GM19468 (cell line): ENCODE data around the gene CELSR2.

Experiments
- ATAC-seq: cut with Tn5 transposase; IDR thresholded peaks from one replicate; pipeline ENCODE4 v1.9.1; 2021; ENCODE audit warnings: mild to moderate bottlenecking, moderate library complexity, moderate number of reproducible peaks; ENCODE audit not compliant: unreplicated experiment; ENCODE audit errors: extremely low read depth

Gene CELSR2

DNA sequence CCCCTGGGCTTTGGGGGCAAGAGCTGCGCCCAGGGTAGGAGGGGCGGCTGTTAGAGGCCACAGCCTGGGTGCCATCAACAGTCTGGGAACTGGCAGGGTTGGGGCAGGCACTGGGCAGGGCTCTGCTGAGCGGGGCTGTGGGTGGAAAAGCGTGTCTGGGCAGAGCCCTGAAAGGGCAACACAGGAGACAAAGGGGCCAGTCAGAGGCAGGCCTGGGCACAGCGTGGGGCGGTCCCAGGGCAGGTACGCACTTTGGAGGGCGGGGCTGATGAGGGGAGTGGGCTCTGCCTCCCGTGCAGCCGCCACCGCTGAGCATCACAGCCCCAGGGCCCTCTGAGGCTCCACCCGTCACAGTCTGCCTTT is 13.9 kb downstream of the CELSR2 start:
- ATAC-seq, result no peak

DNA sequence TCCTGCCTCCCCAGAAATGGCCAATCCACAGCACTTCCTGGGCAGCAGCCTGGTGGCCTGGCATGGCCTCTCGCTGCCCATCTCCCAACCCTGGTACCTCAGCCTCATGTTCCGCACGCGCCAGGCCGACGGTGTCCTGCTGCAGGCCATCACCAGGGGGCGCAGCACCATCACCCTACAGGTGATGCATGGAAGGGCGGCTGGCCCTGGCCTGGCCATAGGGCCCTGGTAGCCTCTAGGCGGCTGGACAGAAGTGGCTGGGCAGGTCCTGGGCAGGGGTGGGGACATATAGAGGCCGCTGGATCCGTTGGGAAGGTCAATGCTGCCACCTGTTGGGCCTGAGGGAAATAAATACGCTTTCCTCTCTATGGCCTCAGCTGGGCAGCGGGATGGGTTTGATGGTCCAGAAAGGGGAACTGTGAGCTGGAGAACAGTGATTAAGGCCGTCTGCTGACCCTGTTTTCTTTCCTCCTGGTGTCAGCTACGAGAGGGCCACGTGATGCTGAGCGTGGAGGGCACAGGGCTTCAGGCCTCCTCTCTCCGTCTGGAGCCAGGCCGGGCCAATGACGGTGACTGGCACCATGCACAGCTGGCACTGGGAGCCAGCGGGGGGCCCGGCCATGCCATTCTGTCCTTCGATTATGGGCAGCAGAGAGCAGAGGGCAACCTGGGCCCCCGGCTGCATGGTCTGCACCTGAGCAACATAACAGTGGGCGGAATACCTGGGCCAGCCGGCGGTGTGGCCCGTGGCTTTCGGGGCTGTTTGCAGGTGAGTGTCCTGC is 14.4 kb downstream of the CELSR2 start:
- no peak for ATAC-seq

DNA sequence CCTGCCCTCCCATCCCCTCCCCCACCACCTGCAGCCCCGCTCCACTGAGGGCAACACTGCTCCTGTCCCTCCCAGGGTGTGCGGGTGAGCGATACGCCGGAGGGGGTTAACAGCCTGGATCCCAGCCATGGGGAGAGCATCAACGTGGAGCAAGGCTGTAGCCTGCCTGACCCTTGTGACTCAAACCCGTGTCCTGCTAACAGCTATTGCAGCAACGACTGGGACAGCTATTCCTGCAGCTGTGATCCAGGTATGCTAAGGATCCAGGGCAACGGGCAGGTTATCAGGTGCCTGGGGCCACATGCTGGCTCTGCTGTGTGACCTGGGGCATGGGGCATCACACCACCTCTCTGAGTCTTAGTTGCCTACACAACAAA is 15.0 kb downstream of the CELSR2 start:
- ATAC-seq, result no peak

DNA sequence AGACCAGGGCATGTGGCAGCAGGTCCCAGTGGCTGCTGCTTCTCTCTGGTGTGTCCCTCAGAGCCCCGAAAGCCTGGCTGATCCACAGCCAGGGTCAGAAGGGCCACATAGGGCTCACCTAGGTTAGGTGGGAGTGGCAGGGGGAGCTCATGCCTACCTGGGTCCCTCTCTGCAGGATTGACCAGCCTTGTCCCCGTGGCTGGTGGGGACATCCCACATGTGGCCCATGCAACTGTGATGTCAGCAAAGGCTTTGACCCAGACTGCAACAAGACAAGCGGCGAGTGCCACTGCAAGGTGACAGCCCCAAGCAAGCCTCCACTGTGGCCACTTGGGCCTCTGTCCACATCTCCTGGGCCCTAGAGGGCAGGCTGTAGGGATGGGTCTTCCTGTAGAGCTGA is 15.7 kb downstream of the CELSR2 start:
- ATAC-seq, result no peak

DNA sequence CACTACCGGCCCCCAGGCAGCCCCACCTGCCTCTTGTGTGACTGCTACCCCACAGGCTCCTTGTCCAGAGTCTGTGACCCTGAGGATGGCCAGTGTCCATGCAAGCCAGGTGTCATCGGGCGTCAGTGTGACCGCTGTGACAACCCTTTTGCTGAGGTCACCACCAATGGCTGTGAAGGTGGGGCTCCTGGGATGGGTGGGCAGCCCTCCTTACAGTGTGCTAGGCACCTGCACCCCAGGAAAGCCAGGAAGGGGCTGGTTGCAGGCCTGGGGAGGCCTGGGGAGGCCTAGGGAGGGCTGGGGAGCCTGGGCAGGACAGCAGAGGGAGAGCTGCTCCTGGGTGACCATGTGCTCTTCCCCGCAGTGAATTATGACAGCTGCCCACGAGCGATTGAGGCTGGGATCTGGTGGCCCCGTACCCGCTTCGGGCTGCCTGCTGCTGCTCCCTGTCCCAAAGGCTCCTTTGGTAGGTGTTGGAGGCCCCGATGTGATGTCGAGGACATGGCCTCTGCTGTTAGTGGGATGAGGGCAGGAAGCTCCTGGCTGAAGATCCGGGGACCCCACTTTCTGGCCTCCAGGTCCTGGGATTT is 16.5 kb downstream of the CELSR2 start:
- ATAC-seq, result no peak

DNA sequence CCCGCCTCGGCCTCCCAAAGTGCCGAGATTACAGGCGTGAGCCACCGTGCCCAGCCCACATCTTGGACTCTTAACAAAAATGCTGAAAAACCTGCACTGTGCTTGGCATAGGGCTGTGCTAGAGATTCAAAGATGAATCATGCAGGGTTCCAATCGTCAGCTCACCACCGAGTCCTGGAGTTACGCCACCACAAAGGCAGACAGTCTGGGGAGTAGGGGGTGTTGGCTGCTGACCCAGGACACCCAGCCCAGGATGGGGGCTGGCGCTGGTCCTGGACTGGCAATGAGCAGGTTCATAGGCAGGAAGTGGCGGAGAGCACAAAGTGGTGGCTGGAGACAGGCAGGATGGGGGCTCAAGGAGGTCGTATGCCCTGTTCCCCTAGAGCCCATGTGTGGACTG is 17.6 kb downstream of the CELSR2 start:
- ATAC-seq, result no peak

DNA sequence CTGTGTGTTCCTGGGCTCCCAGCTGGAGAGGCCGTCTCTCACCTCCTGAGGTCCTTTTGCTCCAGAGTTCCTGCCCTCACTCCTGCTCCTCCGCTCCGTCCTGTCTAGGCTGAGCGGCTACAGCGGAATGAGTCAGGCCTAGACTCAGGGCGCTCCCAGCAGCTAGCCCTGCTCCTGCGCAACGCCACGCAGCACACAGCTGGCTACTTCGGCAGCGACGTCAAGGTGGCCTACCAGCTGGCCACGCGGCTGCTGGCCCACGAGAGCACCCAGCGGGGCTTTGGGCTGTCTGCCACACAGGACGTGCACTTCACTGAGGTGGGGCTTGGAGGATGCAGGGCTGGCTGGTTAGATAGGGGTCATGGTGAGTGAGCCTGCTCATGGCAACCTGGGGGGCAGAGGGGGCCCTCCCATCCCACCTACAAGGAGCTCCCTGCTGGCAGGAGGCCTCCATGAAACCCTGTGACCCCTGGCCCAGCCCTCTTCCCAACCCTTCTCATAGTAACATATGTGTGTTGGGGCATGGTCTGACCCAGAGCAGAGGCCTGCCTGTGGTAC is 18.5 kb downstream of the CELSR2 start:
- no peak for ATAC-seq

DNA sequence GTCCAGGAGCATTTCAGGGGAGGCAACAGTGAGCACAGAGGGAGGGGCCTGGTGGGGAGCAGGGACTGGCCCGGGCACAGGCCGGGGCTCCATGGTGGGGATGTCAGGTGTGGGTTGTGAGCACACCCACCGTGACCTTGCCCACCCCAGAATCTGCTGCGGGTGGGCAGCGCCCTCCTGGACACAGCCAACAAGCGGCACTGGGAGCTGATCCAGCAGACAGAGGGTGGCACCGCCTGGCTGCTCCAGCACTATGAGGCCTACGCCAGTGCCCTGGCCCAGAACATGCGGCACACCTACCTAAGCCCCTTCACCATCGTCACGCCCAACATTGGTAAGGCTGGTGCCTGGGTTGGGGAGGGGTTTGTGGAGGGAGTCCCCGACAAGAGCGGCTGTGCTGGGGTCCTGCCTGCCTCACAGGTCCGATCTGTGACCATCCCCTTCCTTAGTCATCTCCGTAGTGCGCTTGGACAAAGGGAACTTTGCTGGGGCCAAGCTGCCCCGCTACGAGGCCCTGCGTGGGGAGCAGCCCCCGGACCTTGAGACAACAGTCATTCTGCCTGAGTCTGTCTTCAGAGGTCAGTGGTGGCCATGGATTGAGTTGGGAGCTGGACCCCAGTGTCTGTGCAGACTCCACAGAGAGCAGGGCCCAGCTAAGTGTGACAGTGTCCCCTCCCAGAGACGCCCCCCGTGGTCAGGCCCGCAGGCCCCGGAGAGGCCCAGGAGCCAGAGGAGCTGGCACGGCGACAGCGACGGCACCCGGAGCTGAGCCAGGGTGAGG is 19.3 kb downstream of the CELSR2 start:
- no peak for ATAC-seq

DNA sequence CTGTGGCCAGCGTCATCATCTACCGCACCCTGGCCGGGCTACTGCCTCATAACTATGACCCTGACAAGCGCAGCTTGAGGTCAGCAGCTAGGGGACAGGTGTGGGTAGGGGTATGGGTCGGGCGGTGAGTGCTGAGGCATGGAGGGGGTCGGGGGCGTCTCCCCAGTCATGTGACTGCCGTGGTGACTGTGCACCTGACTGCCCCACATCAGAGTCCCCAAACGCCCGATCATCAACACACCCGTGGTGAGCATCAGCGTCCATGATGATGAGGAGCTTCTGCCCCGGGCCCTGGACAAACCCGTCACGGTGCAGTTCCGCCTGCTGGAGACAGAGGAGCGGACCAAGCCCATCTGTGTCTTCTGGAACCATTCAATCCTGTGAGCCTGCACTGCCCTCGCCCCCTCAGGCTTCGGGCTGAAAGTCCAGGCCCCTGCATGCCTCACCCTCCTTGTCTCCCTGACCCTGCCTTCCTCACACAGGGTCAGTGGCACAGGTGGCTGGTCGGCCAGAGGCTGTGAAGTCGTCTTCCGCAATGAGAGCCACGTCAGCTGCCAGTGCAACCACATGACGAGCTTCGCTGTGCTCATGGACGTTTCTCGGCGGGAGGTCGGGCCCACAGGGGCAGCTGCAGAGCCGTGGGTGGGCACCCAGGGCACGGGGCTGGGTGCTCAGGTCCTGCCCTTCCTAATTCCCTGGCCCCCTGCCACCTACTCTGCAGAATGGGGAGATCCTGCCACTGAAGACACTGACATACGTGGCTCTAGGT is 20.1 kb downstream of the CELSR2 start:
- no peak for ATAC-seq

DNA sequence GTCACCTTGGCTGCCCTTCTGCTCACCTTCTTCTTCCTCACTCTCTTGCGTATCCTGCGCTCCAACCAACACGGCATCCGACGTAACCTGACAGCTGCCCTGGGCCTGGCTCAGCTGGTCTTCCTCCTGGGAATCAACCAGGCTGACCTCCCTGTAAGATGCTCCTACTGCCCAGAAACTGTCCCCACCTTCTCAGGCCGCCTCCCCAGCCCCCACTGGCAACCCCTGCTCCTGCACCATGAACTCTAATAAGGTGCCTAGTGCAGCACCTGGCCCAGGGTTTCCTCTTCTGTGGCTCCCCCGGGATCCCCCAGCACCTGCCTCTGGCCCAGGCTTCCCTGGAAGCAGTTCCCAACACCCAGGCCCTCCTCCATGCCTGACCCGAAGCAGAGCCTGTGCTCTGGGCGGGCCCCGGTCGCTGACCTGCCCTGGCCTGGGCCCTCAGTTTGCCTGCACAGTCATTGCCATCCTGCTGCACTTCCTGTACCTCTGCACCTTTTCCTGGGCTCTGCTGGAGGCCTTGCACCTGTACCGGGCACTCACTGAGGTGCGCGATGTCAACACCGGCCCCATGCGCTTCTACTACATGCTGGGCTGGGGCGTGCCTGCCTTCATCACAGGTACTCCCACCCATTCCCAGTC is 20.8 kb downstream of the CELSR2 start:
- no peak for ATAC-seq

DNA sequence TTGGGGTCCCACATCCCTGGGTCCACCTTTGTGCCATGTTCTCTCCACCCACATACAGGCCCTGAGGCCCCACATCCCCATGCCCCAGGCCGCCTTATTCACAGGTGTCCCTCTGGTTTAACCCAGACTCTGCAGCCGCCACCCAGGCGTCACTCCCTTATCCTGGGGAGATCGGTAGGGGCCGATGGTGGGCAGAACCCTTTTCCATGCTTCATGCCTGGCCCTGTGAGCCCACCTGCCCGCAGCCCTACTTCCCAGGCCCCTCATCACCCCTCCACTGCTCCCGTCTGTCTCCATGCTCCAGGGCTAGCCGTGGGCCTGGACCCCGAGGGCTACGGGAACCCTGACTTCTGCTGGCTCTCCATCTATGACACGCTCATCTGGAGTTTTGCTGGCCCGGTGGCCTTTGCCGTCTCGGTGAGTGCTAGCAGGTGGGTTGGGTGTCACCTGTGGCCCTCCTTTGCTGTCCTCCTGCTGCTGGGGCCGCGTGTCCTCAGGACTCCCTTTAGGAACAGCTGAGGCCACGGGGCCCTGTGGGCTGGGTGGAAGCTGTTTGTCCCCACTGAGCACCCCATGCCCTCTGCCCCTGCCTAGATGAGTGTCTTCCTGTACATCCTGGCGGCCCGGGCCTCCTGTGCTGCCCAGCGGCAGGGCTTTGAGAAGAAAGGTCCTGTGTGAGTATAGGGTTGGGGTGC is 21.4 kb downstream of the CELSR2 start:
- no peak for ATAC-seq

DNA sequence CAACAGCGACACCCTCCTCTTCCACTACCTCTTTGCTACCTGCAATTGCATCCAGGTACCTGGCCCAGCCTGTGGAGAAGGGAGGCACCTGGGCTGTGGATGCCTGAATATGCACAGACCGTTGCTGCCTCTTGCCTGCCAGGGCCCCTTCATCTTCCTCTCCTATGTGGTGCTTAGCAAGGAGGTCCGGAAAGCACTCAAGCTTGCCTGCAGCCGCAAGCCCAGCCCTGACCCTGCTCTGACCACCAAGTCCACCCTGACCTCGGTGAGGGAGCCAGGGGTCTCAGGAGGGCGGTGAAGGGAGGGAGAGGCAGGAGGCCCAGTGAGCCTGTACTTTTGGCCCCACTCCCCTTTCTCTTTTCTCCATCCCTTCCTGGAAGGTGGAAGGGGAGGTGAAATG is 22.1 kb downstream of the CELSR2 start:
- no peak for ATAC-seq

DNA sequence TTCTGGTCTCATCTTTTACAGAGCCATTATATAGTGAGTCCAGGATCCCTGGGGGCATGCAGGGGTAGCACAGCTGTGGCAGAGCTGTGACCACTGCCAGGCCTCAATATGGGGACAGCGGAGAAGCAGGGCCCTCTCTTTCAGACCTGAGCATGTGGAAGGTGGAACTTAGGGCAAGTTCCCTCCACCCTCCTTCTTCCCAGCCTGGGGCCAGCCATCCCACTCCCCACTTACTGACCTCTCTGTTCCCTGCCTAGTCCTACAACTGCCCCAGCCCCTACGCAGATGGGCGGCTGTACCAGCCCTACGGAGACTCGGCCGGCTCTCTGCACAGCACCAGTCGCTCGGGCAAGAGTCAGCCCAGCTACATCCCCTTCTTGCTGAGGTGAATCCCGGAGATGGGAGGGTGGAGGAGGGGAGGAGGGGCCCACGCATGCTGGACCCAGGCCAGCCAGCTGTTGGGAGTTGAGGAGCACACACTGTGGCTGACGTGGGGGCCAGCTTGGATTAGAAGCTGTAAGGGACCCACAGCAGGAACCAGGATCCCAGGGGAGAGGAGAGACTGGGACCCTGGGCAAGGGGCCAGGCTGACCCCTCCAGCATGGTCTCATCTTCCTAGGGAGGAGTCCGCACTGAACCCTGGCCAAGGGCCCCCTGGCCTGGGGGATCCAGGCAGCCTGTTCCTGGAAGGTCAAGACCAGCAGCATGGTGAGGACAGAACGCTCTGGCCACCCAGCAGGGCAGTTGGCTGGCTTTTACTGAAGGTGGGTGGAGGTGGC is 22.9 kb downstream of the CELSR2 start:
- ATAC-seq, result no peak

DNA sequence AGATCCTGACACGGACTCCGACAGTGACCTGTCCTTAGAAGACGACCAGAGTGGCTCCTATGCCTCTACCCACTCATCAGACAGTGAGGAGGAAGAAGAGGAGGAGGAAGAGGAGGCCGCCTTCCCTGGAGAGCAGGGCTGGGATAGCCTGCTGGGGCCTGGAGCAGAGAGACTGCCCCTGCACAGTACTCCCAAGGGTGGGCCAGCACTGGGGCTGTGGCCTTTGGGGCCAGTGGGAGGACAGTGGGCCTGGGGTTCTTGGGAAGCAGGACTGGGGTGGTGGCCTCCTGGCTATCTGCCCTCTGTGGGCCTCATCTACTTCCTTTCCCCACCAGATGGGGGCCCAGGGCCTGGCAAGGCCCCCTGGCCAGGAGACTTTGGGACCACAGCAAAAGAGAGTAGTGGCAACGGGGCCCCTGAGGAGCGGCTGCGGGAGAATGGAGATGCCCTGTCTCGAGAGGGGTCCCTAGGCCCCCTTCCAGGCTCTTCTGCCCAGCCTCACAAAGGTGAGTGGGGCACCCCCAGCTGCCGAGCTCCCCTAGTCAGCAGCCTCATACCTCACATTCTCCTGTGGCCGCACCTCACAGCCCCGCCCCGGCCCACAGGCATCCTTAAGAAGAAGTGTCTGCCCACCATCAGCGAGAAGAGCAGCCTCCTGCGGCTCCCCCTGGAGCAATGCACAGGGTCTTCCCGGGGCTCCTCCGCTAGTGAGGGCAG is 23.6 kb downstream of the CELSR2 start:
- ATAC-seq, result no peak

DNA sequence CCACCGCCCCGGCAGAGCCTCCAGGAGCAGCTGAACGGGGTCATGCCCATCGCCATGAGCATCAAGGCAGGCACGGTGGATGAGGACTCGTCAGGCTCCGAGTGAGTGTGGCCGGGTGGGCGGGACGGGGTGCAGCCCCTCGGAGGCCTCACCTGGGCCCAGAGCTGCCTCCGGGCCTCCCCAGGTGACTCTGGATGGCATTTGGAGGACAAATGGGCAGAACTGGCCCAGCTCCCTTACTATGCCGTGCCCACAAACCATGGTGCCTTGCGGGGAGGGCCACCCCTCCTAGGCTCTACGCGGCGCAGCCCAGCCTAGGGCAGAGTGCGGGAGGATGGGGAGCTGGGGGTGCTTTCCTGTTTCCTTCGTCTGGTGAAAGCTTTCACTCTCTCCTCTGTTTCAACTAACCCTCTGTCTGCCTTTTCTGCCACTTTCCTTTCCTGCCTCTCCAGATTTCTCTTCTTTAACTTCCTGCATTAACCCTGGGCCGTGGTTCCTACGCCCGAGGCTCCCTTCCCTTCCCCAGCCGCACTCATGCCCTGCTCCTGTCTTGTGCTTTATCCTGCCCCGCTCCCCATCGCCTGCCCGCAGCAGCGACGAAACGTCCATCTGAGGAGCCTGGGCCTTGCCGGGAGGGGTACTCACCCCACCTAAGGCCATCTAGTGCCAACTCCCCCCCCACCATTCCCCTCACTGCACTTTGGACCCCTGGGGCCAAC is 24.4 kb downstream of the CELSR2 start:
- no peak for ATAC-seq

DNA sequence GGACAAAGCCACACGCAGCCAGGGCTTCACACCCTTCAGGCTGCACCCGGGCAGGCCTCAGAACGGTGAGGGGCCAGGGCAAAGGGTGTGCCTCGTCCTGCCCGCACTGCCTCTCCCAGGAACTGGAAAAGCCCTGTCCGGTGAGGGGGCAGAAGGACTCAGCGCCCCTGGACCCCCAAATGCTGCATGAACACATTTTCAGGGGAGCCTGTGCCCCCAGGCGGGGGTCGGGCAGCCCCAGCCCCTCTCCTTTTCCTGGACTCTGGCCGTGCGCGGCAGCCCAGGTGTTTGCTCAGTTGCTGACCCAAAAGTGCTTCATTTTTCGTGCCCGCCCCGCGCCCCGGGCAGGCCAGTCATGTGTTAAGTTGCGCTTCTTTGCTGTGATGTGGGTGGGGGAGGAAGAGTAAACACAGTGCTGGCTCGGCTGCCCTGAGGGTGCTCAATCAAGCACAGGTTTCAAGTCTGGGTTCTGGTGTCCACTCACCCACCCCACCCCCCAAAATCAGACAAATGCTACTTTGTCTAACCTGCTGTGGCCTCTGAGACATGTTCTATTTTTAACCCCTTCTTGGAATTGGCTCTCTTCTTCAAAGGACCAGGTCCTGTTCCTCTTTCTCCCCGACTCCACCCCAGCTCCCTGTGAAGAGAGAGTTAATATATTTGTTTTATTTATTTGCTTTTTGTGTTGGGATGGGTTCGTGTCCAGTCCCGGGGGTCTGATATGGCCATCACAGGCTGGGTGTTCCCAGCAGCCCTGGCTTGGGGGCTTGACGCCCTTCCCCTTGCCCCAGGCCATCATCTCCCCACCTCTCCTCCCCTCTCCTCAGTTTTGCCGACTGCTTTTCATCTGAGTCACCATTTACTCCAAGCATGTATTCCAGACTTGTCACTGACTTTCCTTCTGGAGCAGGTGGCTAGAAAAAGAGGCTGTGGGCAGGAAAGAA is 25.5 kb downstream of the CELSR2 start:
- ATAC-seq, result no peak
